GM19193 (cell line): ENCODE results near the gene SH3BP1.

ENCODE experiments used
- POLR2A ChIP-seq: IDR thresholded peaks from 4 replicates; pipeline ENCODE4 v1.6.1; 2011; ENCODE audit not compliant: insufficient read depth, insufficient read length; ENCODE audit errors: extremely low read depth

SH3BP1 gene

GRCh38 chr22:37696657-37697537, 57.4 kb downstream of the SH3BP1 start, which contains the start of gene TRIOBP:
Gene TRIOBP (plus strand): TSS chr22:37697048. CDS start chr22:37701366, 4,318 bp downstream.
- no peak for TF ChIP-seq POLR2A

DNA sequence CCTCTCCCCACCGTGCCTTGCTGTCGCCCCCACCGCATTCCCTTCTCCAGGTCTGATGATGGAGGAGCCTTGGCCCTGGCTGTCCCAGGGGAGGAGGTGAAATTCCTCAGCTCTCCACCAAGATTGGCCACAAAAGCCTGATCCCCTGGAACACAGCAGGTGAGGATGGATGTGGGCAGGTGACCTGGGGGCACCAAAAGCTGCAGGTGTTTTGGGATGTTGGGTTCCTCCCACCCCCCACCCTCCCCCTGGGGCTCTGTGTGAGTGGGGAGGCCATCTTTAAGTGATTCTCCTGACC, 58.0 kb downstream of the SH3BP1 start:
- TF ChIP-seq POLR2A: no peak

GRCh38 chr22:37701141-37701786, 61.8 kb downstream of the SH3BP1 start:
- no peak for TF ChIP-seq POLR2A

- no peak for TF ChIP-seq POLR2A
Observed at GRCh38 chr22:37703906-37704305, 64.4 kb downstream of the SH3BP1 start.

- TF ChIP-seq POLR2A: no peak
Observed at GRCh38 chr22:37704645-37705044, 65.2 kb downstream of the SH3BP1 start.

GRCh38 chr22:37705205-37705604, 65.7 kb downstream of the SH3BP1 start:
- TF ChIP-seq POLR2A: no peak
